SK-N-SH (cell line): ENCODE data around the gene NBEA.

Experiments
- CTCF ChIP-seq: fragments of 200-600 bp; sonication (generic); IDR thresholded peaks from 2 replicates; pipeline ENCODE4 v1.6.1; 2017; ENCODE audit warnings: antibody characterized with exemption, mild to moderate bottlenecking, moderate library complexity
- EP300 ChIP-seq, 2 experiments: IDR thresholded peaks; 2 replicates each; pipeline versions ENCODE4 v1.4.0 to v1.6.1; 2012; ENCODE audit warnings: borderline replicate concordance in 1 of 2, low read depth in 1 of 2, low read length in 1 of 2
- GABPA ChIP-seq: IDR thresholded peaks from 2 replicates; pipeline ENCODE4 v1.4.0; 2012; ENCODE audit warnings: low read depth, mild to moderate bottlenecking
- POLR2AphosphoS5 ChIP-seq: IDR thresholded peaks from 2 replicates; pipeline ENCODE4 v1.6.1; 2012; ENCODE audit warnings: low read depth, low read length
- RAD21 ChIP-seq: IDR thresholded peaks from 2 replicates; pipeline ENCODE4 v1.6.1; 2012; ENCODE audit warnings: mild to moderate bottlenecking, low read length
- RXRA ChIP-seq: IDR thresholded peaks from 2 replicates; pipeline ENCODE4 v1.4.0; 2012; ENCODE audit warnings: low read depth, mild to moderate bottlenecking, borderline replicate concordance
- TF ChIP-seq, protein P1 (sequence below): fragments of 150-350 bp; IDR thresholded peaks from 2 replicates; pipeline ENCODE4 v1.6.1; 2017; ENCODE audit warnings: antibody characterized with exemption, low read length, low read depth, borderline replicate concordance

GRCh38 chr13:35512271-35512920 lies 570.3 kb downstream of the NBEA start:
- no peak for TF ChIP-seq CTCF
- peak in 1 of 2 experiments; percentile 83; a peak in 2 of 4 replicates for TF ChIP-seq EP300 (IDR thresholded peaks at IDR 0.05; ENCODE audit: borderline replicate concordance in 1 of 2, low read depth in 1 of 2, low read length in 1 of 2)
- no peak for TF ChIP-seq RAD21
- TF ChIP-seq POLR2AphosphoS5 = peak; percentile 27
- TF ChIP-seq, protein P1, sequence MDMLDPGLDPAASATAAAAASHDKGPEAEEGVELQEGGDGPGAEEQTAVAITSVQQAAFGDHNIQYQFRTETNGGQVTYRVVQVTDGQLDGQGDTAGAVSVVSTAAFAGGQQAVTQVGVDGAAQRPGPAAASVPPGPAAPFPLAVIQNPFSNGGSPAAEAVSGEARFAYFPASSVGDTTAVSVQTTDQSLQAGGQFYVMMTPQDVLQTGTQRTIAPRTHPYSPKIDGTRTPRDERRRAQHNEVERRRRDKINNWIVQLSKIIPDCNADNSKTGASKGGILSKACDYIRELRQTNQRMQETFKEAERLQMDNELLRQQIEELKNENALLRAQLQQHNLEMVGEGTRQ = no peak
- no peak; the same call in 1 of the 2 replicates for TF ChIP-seq RXRA
- TF ChIP-seq GABPA = no peak
